Neural crest cell (in vitro differentiated cells): ENCODE results near the gene EML3. TPM values are rescaled to one million over a fixed set of nuclear protein-coding genes. Genes with fewer than 3 reads are reported as not detected.
A peak's percentile ranks its signal among the peaks of the same experiment; 100 is the strongest.

Experiments
- DNase-seq: peaks from one replicate; pipeline ENCODE4 v3.0.0; 2021; ENCODE audit warnings: low read depth, mixed read lengths, low spot score
- H3K27ac Mint-ChIP-seq: one replicate; pipeline ENCODE4 v1.8.0; 2021; ENCODE audit warnings: mild to moderate bottlenecking, mixed read lengths; ENCODE audit not compliant: unreplicated experiment
- H3K27me3 Mint-ChIP-seq: 2 replicates; pipeline ENCODE4 v1.8.0; 2021; ENCODE audit warnings: low read depth, mild to moderate bottlenecking, mixed read lengths
- H3K36me3 Mint-ChIP-seq: 2 replicates; pipeline ENCODE4 v1.8.0; 2021; ENCODE audit warnings: low read depth, mild to moderate bottlenecking, mixed read lengths
- H3K4me1 Mint-ChIP-seq: 2 replicates; pipeline ENCODE4 v1.8.0; 2021; ENCODE audit warnings: mixed read lengths
- H3K4me3 Mint-ChIP-seq: one replicate; pipeline ENCODE4 v1.8.0; 2021; ENCODE audit warnings: mild to moderate bottlenecking, mixed read lengths
- H3K9me3 Mint-ChIP-seq: 2 replicates; pipeline ENCODE4 v1.8.0; 2021; ENCODE audit warnings: mixed read lengths
- CTCF ChIP-seq: fragments of 200-600 bp; sonication (generic); conservative IDR thresholded peaks from 2 replicates; pipeline ENCODE4 v1.5.0; 2021; ENCODE audit warnings: antibody characterized with exemption, mild to moderate bottlenecking
- total RNA-seq: library from RNA; stranded (reverse); gene quantifications from 2 replicates; pipeline ENCODE4 v1.2.1, GENCODE V29; 2021

EML3 gene
- total RNA-seq, 1 donor from 2014 or later = 40.0 TPM

GRCh38 chr11:62600367-62601121 is 12.0 kb downstream of the EML3 start:
- peaks cover 23% of the 10 kb centered on the region for H3K27me3 Mint-ChIP-seq
- TF ChIP-seq CTCF = no peak
- DNase-seq = no peak
- peaks cover 58% of the 10 kb centered on the region for H3K4me1 Mint-ChIP-seq
- peaks cover 36% of the 10 kb centered on the region for H3K36me3 Mint-ChIP-seq
- peak overlapping the region; percentile 94 for H3K4me3 Mint-ChIP-seq
- H3K27ac Mint-ChIP-seq = peak overlapping the region; percentile 90
- no peaks in the 10 kb centered on the region for H3K9me3 Mint-ChIP-seq

- H3K36me3 Mint-ChIP-seq = peaks cover 42% of the 10 kb centered on the region
- H3K27ac Mint-ChIP-seq = peak overlapping the region; percentile 75
- H3K4me1 Mint-ChIP-seq = peaks cover 54% of the 10 kb centered on the region
- peaks cover 23% of the 10 kb centered on the region for H3K27me3 Mint-ChIP-seq
- no peak for DNase-seq
- H3K9me3 Mint-ChIP-seq = no peaks in the 10 kb centered on the region
- peak overlapping the region; percentile 94 for H3K4me3 Mint-ChIP-seq
- TF ChIP-seq CTCF = no peak
Measured at GRCh38 chr11:62599901-62600300, 12.7 kb downstream of the EML3 start.

- Mint-ChIP-seq H3K4me1 (peaks cover 47% of the 10 kb centered on the region), H3K36me3 (peaks cover 45% of the 10 kb centered on the region), H3K27ac (peak overlapping the region; percentile 22), H3K9me3 (no peaks in the 10 kb centered on the region), H3K4me3 (peak overlapping the region; percentile 94), H3K27me3 (peaks cover 23% of the 10 kb centered on the region)
- no peak for TF ChIP-seq CTCF
- DNase-seq = peak; percentile 75
Measured at GRCh38 chr11:62599069-62599696, 13.4 kb downstream of the EML3 start.

GRCh38 chr11:62595124-62595523 is 17.5 kb downstream of the EML3 start:
- H3K4me1 Mint-ChIP-seq = peaks cover 53% of the 10 kb centered on the region
- DNase-seq = no peak
- H3K27me3 Mint-ChIP-seq = peaks cover 3% of the 10 kb centered on the region
- no peak for TF ChIP-seq CTCF
- no peaks in the 10 kb centered on the region for H3K9me3 Mint-ChIP-seq
- H3K36me3 Mint-ChIP-seq = peaks cover 35% of the 10 kb centered on the region
- H3K4me3 Mint-ChIP-seq = peak overlapping the region; percentile 87
- no peak overlapping the region for H3K27ac Mint-ChIP-seq

- peak; percentile 71 for TF ChIP-seq CTCF
- H3K36me3 Mint-ChIP-seq = peaks cover 22% of the 10 kb centered on the region
- peak overlapping the region; percentile 87 for H3K4me3 Mint-ChIP-seq
- peak; percentile 69 for DNase-seq
- H3K27ac Mint-ChIP-seq = peak overlapping the region; percentile 38
- no peaks in the 10 kb centered on the region for H3K27me3 Mint-ChIP-seq
- peaks cover 37% of the 10 kb centered on the region for H3K4me1 Mint-ChIP-seq
- no peaks in the 10 kb centered on the region for H3K9me3 Mint-ChIP-seq
Measured at GRCh38 chr11:62593434-62594044, 19.0 kb downstream of the EML3 start.
